Liver (tissue), 9 donors: Measurements from ENCODE around the gene CDIPT. TPM values are rescaled to one million over a fixed set of nuclear protein-coding genes. Genes with fewer than 3 reads are reported as not detected.

Experiments used
- DNase-seq: peaks from one replicate; pipeline ENCODE4 v3.0.0-alpha.2; 2017; ENCODE audit warnings: low spot score
- H3K27ac ChIP-seq, 2 donors: one replicate each; pipeline ENCODE4 v1.7.0; 2013; ENCODE audit warnings: inconsistent platforms in 2 of 2, low read length in 2 of 2, control low read depth in 1 of 2, low read depth in 1 of 2, mild to moderate bottlenecking in 1 of 2
- H3K27me3 ChIP-seq, 4 donors: one replicate each; pipeline versions ENCODE4 v1.6.1 to v1.7.0; 2013; ENCODE audit warnings: low read length in 3 of 4, inconsistent platforms in 1 of 4, mild to moderate bottlenecking in 1 of 4, moderate library complexity in 1 of 4; ENCODE audit not compliant: control insufficient read depth in 4 of 4, insufficient read depth in 4 of 4
- H3K36me3 ChIP-seq, 4 donors: one replicate each; pipeline versions ENCODE4 v1.6.1 to v1.7.0; 2013; ENCODE audit warnings: low read length in 3 of 4, mild to moderate bottlenecking in 3 of 4, low read depth in 1 of 4, moderate library complexity in 1 of 4; ENCODE audit not compliant: control insufficient read depth in 4 of 4, insufficient read depth in 3 of 4
- H3K4me1 ChIP-seq, 4 donors: one replicate each; pipeline versions ENCODE4 v1.6.1 to v1.7.0; 2013; ENCODE audit warnings: low read length in 3 of 4, mild to moderate bottlenecking in 3 of 4, moderate library complexity in 1 of 4; ENCODE audit not compliant: control insufficient read depth in 4 of 4, insufficient read depth in 4 of 4
- H3K4me3 ChIP-seq, 3 donors: one replicate each; pipeline versions ENCODE4 v1.6.1 to v1.7.0; 2013; ENCODE audit warnings: low read length in 3 of 3, control low read depth in 1 of 3, low read depth in 1 of 3, mild to moderate bottlenecking in 1 of 3
- H3K9ac ChIP-seq, 2 donors: one replicate each; pipeline ENCODE4 v1.7.0; 2013; ENCODE audit warnings: low read length in 2 of 2, mild to moderate bottlenecking in 2 of 2, moderate library complexity in 2 of 2, control low read depth in 1 of 2, low read depth in 1 of 2
- H3K9me3 ChIP-seq, 4 donors: one replicate each; pipeline versions ENCODE4 v1.6.1 to v1.7.0; 2013; ENCODE audit warnings: low read length in 3 of 4; ENCODE audit not compliant: control insufficient read depth in 4 of 4
- ATF3 ChIP-seq: IDR thresholded peaks from 2 replicates; pipeline ENCODE4 v1.6.1; 2016; ENCODE audit warnings: antibody characterized with exemption
- CTCF ChIP-seq: fragments of 150-350 bp; IDR thresholded peaks from 2 replicates; pipeline ENCODE4 v1.5.1; 2017; ENCODE audit warnings: improper control_type of control experiment, low read depth, low read length; ENCODE audit not compliant: missing input control
- EGR1 ChIP-seq, 2 donors: IDR thresholded peaks; 2 replicates each; pipeline ENCODE4 v1.6.1; 2016 to 2018; ENCODE audit warnings: antibody characterized with exemption in 2 of 2, low read depth in 2 of 2
- FOXA1 ChIP-seq: IDR thresholded peaks from 2 replicates; pipeline ENCODE4 v1.6.1; 2016; ENCODE audit warnings: antibody characterized with exemption
- FOXA2 ChIP-seq: IDR thresholded peaks from 2 replicates; pipeline ENCODE4 v1.6.1; 2016; ENCODE audit warnings: antibody characterized with exemption
- HNF4A ChIP-seq, 2 donors: conservative IDR thresholded peaks; 2 replicates each; pipeline ENCODE4 v1.6.1; 2016; ENCODE audit warnings: antibody characterized with exemption in 2 of 2, mild to moderate bottlenecking in 2 of 2
- HNF4G ChIP-seq: IDR thresholded peaks from 2 replicates; pipeline ENCODE4 v1.6.1; 2016; ENCODE audit warnings: antibody characterized with exemption
- JUND ChIP-seq, 2 donors: IDR thresholded peaks; 2 replicates each; pipeline ENCODE4 v1.6.1; 2016; ENCODE audit warnings: antibody characterized with exemption in 2 of 2
- NR2F2 ChIP-seq: IDR thresholded peaks from 2 replicates; pipeline ENCODE4 v1.6.1; 2016; ENCODE audit warnings: antibody characterized with exemption
- REST ChIP-seq: IDR thresholded peaks from 2 replicates; pipeline ENCODE4 v1.6.1; 2016; ENCODE audit warnings: antibody characterized with exemption, mild to moderate bottlenecking
- RXRA ChIP-seq, 2 donors: IDR thresholded peaks; 2 replicates each; pipeline ENCODE4 v1.6.1; 2017 to 2018; ENCODE audit warnings: antibody characterized with exemption in 2 of 2, mild to moderate bottlenecking in 1 of 2
- SP1 ChIP-seq: IDR thresholded peaks from 2 replicates; pipeline ENCODE4 v1.6.1; 2018; ENCODE audit warnings: antibody characterized with exemption, mild to moderate bottlenecking
- TAF1 ChIP-seq: conservative IDR thresholded peaks from 2 replicates; pipeline ENCODE4 v1.6.1; 2016; ENCODE audit warnings: antibody characterized with exemption, mild to moderate bottlenecking
- ZBTB33 ChIP-seq: IDR thresholded peaks from 2 replicates; pipeline ENCODE4 v1.6.1; 2016; ENCODE audit warnings: antibody characterized with exemption
- WGBS: extraction: QIAGEN DNeasy Blood & Tissue Kit; methylation state at CpG from one replicate; pipeline ENCODE4 v1.1.7; 2013; 5-methylcytosine and 5-hydroxymethylcytosine counted together
- polyA plus RNA-seq, 2 donors: library from polyadenylated mRNA; stranded (reverse) in 1 of 2; unstranded in 1 of 2; fragments of 200-250 nt in 1 of 2; fragments of >200 nt in 1 of 2; fragmentation: Nextera tagmentation in 1 of 2; extraction: Ambion mirVana in 1 of 2; gene quantifications; one replicate each; pipeline versions ENCODE4 v1.2.1 to v1.2.3, GENCODE V29; 2013 to 2015
- total RNA-seq, 2 donors: library from RNA; depleted of rRNA; stranded (reverse); fragments of >200 nt; gene quantifications; one replicate each; pipeline ENCODE4 v1.2.3, GENCODE V29; 2014
- TF ChIP-seq, protein P1 (sequence below): IDR thresholded peaks from 2 replicates; pipeline ENCODE4 v1.6.1; 2016; ENCODE audit warnings: antibody characterized with exemption
- donor health status: healthy.
- donor health status: healthy.
- donor health status: healthy.
- donor health status: healthy.
- donor health status: healthy.

The CDIPT gene
- total and polyA plus RNA-seq, 4 donors: 31.4 to 102 (median 38.4) TPM

- peaks cover 0 to 6% (median 1%) of the 10 kb centered on the region in 4 donors for H3K27me3 ChIP-seq
- H3K9me3 ChIP-seq: no peaks in the 10 kb centered on the region
- H3K4me1 ChIP-seq: peaks cover 2 to 12% (median 6%) of the 10 kb centered on the region in 4 donors
- no peak for TF ChIP-seq HNF4A (conservative IDR thresholded peaks at IDR 0.05)
- TF ChIP-seq REST: no peak
- TF ChIP-seq RXRA (IDR thresholded peaks at IDR 0.05): no peak
- TF ChIP-seq EGR1 (IDR thresholded peaks at IDR 0.05; ENCODE audit: low read depth in 2 of 2): no peak
- no peak for TF ChIP-seq TAF1
- TF ChIP-seq, protein P1, sequence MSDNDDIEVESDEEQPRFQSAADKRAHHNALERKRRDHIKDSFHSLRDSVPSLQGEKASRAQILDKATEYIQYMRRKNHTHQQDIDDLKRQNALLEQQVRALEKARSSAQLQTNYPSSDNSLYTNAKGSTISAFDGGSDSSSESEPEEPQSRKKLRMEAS: no peak
- no peak for TF ChIP-seq ZBTB33
- TF ChIP-seq FOXA1: no peak
- no peak for TF ChIP-seq FOXA2
- no peak for TF ChIP-seq JUND (IDR thresholded peaks at IDR 0.05)
- TF ChIP-seq ATF3: no peak
- no peak for TF ChIP-seq HNF4G
- no peak for TF ChIP-seq NR2F2
- TF ChIP-seq SP1: no peak
- no peak overlapping the region for H3K9ac ChIP-seq
- no peaks in the 10 kb centered on the region for H3K36me3 ChIP-seq
- 2% methylated on average over 25 of the region's 25 CpGs for whole genome bisulfite sequencing
- H3K27ac ChIP-seq: no peak overlapping the region
- DNase-seq: no peak
- peak overlapping the region in 1 of 3 donors; percentile 5 for H3K4me3 ChIP-seq
Observed at GRCh38 chr16:29898804-29899515, 35.9 kb upstream of the CDIPT start.

- Histone ChIP-seq H3K4me3 (no peak overlapping the region), H3K9me3 (no peaks in the 10 kb centered on the region), H3K4me1 (peaks cover 2 to 12% (median 6%) of the 10 kb centered on the region in 4 donors), H3K9ac (no peak overlapping the region), H3K27ac (no peak overlapping the region), H3K36me3 (no peaks in the 10 kb centered on the region), H3K27me3 (peaks cover 0 to 6% (median 1%) of the 10 kb centered on the region in 4 donors)
- no peak for DNase-seq
- WGBS: 15% methylated on average over 9 of the region's 9 CpGs
- no peak for TF ChIP-seq SP1
- TF ChIP-seq CTCF: no peak
- no peak for TF ChIP-seq ATF3
- no peak for TF ChIP-seq JUND (IDR thresholded peaks at IDR 0.05)
- TF ChIP-seq, protein P1: no peak
- no peak for TF ChIP-seq REST
- no peak for TF ChIP-seq NR2F2
- TF ChIP-seq FOXA2: no peak
Observed at GRCh38 chr16:29898135-29898803, 35.2 kb upstream of the CDIPT start.
